ENCODE measurements around the gene TWF1. TPM values are rescaled to one million over a fixed set of nuclear protein-coding genes. Genes with fewer than 3 reads are reported as not detected.
A peak's percentile ranks its signal among the peaks of the same experiment; 100 is the strongest.

Gene TWF1
- total RNA-seq, 2 experiments from 2014 or later: 72.3 to 77.5 TPM

DNA sequence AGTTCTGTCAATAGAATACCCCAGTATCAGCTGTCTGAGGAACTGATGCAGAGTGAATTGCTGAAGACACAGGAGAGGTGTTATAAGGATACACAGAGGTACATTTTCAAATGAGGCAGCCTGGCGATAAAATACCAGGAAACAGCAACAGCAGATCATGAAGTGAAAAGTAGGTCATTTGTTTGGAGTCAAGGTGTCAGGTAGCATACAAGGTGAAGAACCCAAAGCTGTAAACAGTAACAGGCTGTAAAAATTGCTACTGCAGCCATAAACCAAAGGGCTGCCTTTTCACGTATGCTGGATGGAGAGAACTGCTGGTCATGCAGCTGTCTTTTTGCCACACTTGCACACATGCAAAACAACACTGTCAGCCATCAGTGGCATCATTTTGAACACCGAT, 9.3 kb upstream of the TWF1 start:
- Mint-ChIP-seq H3K9me3 (no peaks in the 10 kb centered on the region), H3K4me3 (no peak overlapping the region)

DNA sequence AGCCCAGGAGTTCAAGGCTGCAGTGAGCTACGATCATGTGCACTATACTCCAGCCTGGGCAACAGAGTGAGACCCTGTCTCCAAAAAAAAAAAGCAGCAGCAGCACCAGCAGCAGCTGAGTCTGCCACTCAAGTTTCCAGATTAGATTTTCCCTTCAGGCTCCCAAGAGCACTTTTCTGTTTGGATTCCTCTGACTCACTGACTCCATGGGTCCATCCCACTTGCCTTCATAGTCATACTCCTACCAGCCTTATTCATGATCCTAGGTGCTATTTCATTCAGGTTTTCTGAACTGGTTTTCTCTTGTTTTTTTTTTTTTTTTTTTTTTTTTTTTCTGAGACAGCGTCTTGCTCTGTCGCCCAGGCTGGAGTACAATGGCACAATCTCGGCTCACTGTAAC, 6.8 kb upstream of the TWF1 start:
- no peaks in the 10 kb centered on the region for H3K9me3 Mint-ChIP-seq
- H3K36me3 Mint-ChIP-seq (ENCODE audit: low read depth): no peaks in the 10 kb centered on the region
- POLR2A ChIA-PET: no interaction called here
- CTCF ChIA-PET: no interaction called here
- Histone ChIP-seq H3K36me3 (ENCODE audit: insufficient read depth, low read length) (no peaks in the 10 kb centered on the region), H3K9me3 (ENCODE audit: control insufficient read depth in 1 of 2, insufficient read depth in 1 of 2, low read length in 2 of 2) (no peaks in the 10 kb centered on the region), H3K27ac (ENCODE audit: low read depth in 1 of 2, low read length in 2 of 2) (no peak overlapping the region), H3K4me3 (ENCODE audit: low read length) (no peak overlapping the region), H3K4me1 (ENCODE audit: insufficient read depth, low read length) (no peaks in the 10 kb centered on the region), H3K27me3 (ENCODE audit: control insufficient read depth in 1 of 2, insufficient read depth in 2 of 2, low read length in 2 of 2) (no peaks in the 10 kb centered on the region)
- TF ChIP-seq, protein P1, sequence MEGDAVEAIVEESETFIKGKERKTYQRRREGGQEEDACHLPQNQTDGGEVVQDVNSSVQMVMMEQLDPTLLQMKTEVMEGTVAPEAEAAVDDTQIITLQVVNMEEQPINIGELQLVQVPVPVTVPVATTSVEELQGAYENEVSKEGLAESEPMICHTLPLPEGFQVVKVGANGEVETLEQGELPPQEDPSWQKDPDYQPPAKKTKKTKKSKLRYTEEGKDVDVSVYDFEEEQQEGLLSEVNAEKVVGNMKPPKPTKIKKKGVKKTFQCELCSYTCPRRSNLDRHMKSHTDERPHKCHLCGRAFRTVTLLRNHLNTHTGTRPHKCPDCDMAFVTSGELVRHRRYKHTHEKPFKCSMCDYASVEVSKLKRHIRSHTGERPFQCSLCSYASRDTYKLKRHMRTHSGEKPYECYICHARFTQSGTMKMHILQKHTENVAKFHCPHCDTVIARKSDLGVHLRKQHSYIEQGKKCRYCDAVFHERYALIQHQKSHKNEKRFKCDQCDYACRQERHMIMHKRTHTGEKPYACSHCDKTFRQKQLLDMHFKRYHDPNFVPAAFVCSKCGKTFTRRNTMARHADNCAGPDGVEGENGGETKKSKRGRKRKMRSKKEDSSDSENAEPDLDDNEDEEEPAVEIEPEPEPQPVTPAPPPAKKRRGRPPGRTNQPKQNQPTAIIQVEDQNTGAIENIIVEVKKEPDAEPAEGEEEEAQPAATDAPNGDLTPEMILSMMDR (IDR thresholded peaks at IDR 0.05): no peak
- H3K4me1 Mint-ChIP-seq (ENCODE audit: low read depth): peaks cover 7% of the 10 kb centered on the region
- no peak for ATAC-seq (ENCODE audit: poor library complexity)
- H3K27me3 Mint-ChIP-seq: no peaks in the 10 kb centered on the region
- DNase-seq: no peak
- no peak overlapping the region for H3K4me3 Mint-ChIP-seq
- intact Hi-C loops (cut with DNase I, micrococcal nuclease): loop anchor here in 1 of 2 experiments (5.0 kb wide), 1 partner anchor 34 kb away; no protein-coding TSS in a partner anchor
- no peak overlapping the region for H3K27ac Mint-ChIP-seq

More for the DNA sequence above, 9.3 kb upstream of the TWF1 start:
- H3K4me1 Mint-ChIP-seq (ENCODE audit: low read depth): peaks cover 7% of the 10 kb centered on the region
- H3K27me3 Mint-ChIP-seq: no peaks in the 10 kb centered on the region
- Histone ChIP-seq H3K27ac (ENCODE audit: low read depth in 1 of 2, low read length in 2 of 2) (no peak overlapping the region), H3K27me3 (ENCODE audit: control insufficient read depth in 1 of 2, insufficient read depth in 2 of 2, low read length in 2 of 2) (no peaks in the 10 kb centered on the region), H3K4me3 (ENCODE audit: low read length) (no peak overlapping the region), H3K4me1 (ENCODE audit: insufficient read depth, low read length) (no peaks in the 10 kb centered on the region), H3K36me3 (ENCODE audit: insufficient read depth, low read length) (no peaks in the 10 kb centered on the region), H3K9me3 (ENCODE audit: control insufficient read depth in 1 of 2, insufficient read depth in 1 of 2, low read length in 2 of 2) (no peaks in the 10 kb centered on the region)
- peak in 1 of 14 experiments; percentile 10 for DNase-seq
- ATAC-seq (ENCODE audit: poor library complexity): no peak
- H3K27ac Mint-ChIP-seq: no peak overlapping the region
- intact Hi-C loops (cut with DNase I, micrococcal nuclease): no loop called here
- TF ChIP-seq, protein P1 (IDR thresholded peaks at IDR 0.05): no peak
- H3K36me3 Mint-ChIP-seq (ENCODE audit: low read depth): no peaks in the 10 kb centered on the region
- POLR2A ChIA-PET: interaction anchor here (3.8 kb wide), 1 partner anchor 9 kb away, joined by 23 read pairs; the partner anchor contains the start of gene TWF1
- CTCF ChIA-PET: interaction anchor here (1.1 kb wide), 1 partner anchor 67 kb away, joined by 3 read pairs; no protein-coding TSS in a partner anchor

GRCh38 chr12:43812057-43812456, 5.9 kb upstream of the TWF1 start:
- Mint-ChIP-seq H3K9me3 (no peaks in the 10 kb centered on the region), H3K4me1 (ENCODE audit: low read depth) (peaks cover 13% of the 10 kb centered on the region), H3K36me3 (ENCODE audit: low read depth) (no peaks in the 10 kb centered on the region), H3K4me3 (peak overlapping the region; percentile 35), H3K27ac (no peak overlapping the region), H3K27me3 (no peaks in the 10 kb centered on the region)
- POLR2A ChIA-PET: no interaction called here
- intact Hi-C loops (cut with DNase I, micrococcal nuclease): loop anchor here in 1 of 2 experiments (5.0 kb wide), 1 partner anchor 35 kb away; no protein-coding TSS in a partner anchor
- CTCF ChIA-PET: interaction anchor here (1.5 kb wide), 1 partner anchor 35 kb away, joined by 3 read pairs; no protein-coding TSS in a partner anchor
- DNase-seq (no peak), ATAC-seq (ENCODE audit: poor library complexity) (no peak)
- H3K36me3 ChIP-seq (ENCODE audit: insufficient read depth, low read length): no peaks in the 10 kb centered on the region
- H3K27me3 ChIP-seq (ENCODE audit: control insufficient read depth in 1 of 2, insufficient read depth in 2 of 2, low read length in 2 of 2): no peaks in the 10 kb centered on the region
- no peak overlapping the region for H3K4me3 ChIP-seq (ENCODE audit: low read length)
- no peak overlapping the region for H3K27ac ChIP-seq (ENCODE audit: low read depth in 1 of 2, low read length in 2 of 2)
- no peaks in the 10 kb centered on the region for H3K9me3 ChIP-seq (ENCODE audit: control insufficient read depth in 1 of 2, insufficient read depth in 1 of 2, low read length in 2 of 2)
- TF ChIP-seq, protein P1 (IDR thresholded peaks at IDR 0.05): no peak
- no peaks in the 10 kb centered on the region for H3K4me1 ChIP-seq (ENCODE audit: insufficient read depth, low read length)
